HG02798 (cell line): ENCODE data around the gene HOXA4.
A peak's percentile ranks its signal among the peaks of the same experiment; 100 is the strongest.

ENCODE experiments used
- ATAC-seq: cut with Tn5 transposase; IDR thresholded peaks from one replicate; pipeline ENCODE4 v1.9.1; 2021; ENCODE audit warnings: mild to moderate bottlenecking; ENCODE audit not compliant: unreplicated experiment, poor library complexity

HOXA4 gene

GRCh38 chr7:27130540-27131389 lies at the start of gene HOXA4:
Gene HOXA4 (minus strand): TSS chr7:27130757. CDS start chr7:27130733, 24 bp downstream.
- no peak for ATAC-seq

- ATAC-seq = no peak
These were observed 49.2 kb upstream of the HOXA4 start for GRCh38 chr7:27179503-27180430.

GRCh38 chr7:27179030-27179429 lies 48.5 kb upstream of the HOXA4 start:
- ATAC-seq = no peak

GRCh38 chr7:27178366-27178765 lies 47.8 kb upstream of the HOXA4 start:
- ATAC-seq = no peak

- ATAC-seq = no peak
These were observed 47.3 kb upstream of the HOXA4 start for GRCh38 chr7:27177795-27178320.

GRCh38 chr7:27176962-27177794 lies 46.6 kb upstream of the HOXA4 start:
- no peak for ATAC-seq

GRCh38 chr7:27176524-27176845 lies 45.9 kb upstream of the HOXA4 start:
- no peak for ATAC-seq

- no peak for ATAC-seq
These were observed 45.3 kb upstream of the HOXA4 start for GRCh38 chr7:27175626-27176523.

- ATAC-seq = no peak
These were observed 44.5 kb upstream of the HOXA4 start for GRCh38 chr7:27174874-27175625.

- ATAC-seq = peak; percentile 16
These were observed 43.7 kb upstream of the HOXA4 start, which contains the start of gene HOXA10 for GRCh38 chr7:27173956-27174873. Gene HOXA10 (minus strand): TSS chr7:27174320. CDS start chr7:27174306, 14 bp downstream.

- ATAC-seq = peak; percentile 44
These were observed 43.0 kb upstream of the HOXA4 start for GRCh38 chr7:27173511-27173955.

- ATAC-seq = peak; percentile 24
These were observed 42.4 kb upstream of the HOXA4 start for GRCh38 chr7:27172823-27173510.

GRCh38 chr7:27172315-27172774 lies 41.8 kb upstream of the HOXA4 start:
- no peak for ATAC-seq

- ATAC-seq = no peak
These were observed 41.2 kb upstream of the HOXA4 start for GRCh38 chr7:27171637-27172314.

- ATAC-seq = no peak
These were observed 40.7 kb upstream of the HOXA4 start for GRCh38 chr7:27171325-27171636.
